OCI-M2 (cell line): ENCODE measurements around the gene GUCA1A.
"Not testable (repeated sequence)": the region's sequence is repeated elsewhere in the genome, so short reads cannot be mapped to it uniquely, and the experiment has no call there.

Experiments used
- DNase-seq: peaks from one replicate; lab custom pipeline; 2025; ENCODE audit not compliant: unreplicated experiment; lab: John Stamatoyannopoulos, UW

GUCA1A gene

GRCh38 chr6:42171813-42172581, 1.2 kb upstream of the GUCA1A start:
- DNase-seq: no peak

- no peak for DNase-seq
Measured at GRCh38 chr6:42175860-42176259, 2.7 kb downstream of the GUCA1A start.

GRCh38 chr6:42176981-42177380, 3.8 kb downstream of the GUCA1A start:
- DNase-seq: no peak

- DNase-seq: no peak
Measured at GRCh38 chr6:42177514-42178364, 4.6 kb downstream of the GUCA1A start.

- no peak for DNase-seq
Measured at GRCh38 chr6:42179261-42179944, 6.2 kb downstream of the GUCA1A start.

GRCh38 chr6:42179945-42180313, 6.8 kb downstream of the GUCA1A start:
- DNase-seq: no peak

GRCh38 chr6:42182101-42182500, 8.9 kb downstream of the GUCA1A start:
- DNase-seq: no peak

GRCh38 chr6:42184475-42184874, 11.3 kb downstream of the GUCA1A start:
- DNase-seq: no peak

GRCh38 chr6:42185597-42185996, 12.4 kb downstream of the GUCA1A start:
- no peak for DNase-seq

GRCh38 chr6:42188406-42188805, 15.2 kb downstream of the GUCA1A start:
- no peak for DNase-seq

- DNase-seq: no peak
Measured at GRCh38 chr6:42190554-42191183, 17.5 kb downstream of the GUCA1A start.

GRCh38 chr6:42192385-42192784, 19.2 kb downstream of the GUCA1A start:
- not testable (repeated sequence) for DNase-seq

- no peak for DNase-seq
Measured at GRCh38 chr6:42193491-42193894, 20.3 kb downstream of the GUCA1A start.

- DNase-seq: no peak
Measured at GRCh38 chr6:42194056-42194455, 20.9 kb downstream of the GUCA1A start.

GRCh38 chr6:42195415-42195814, 22.3 kb downstream of the GUCA1A start:
- no peak for DNase-seq

GRCh38 chr6:42197555-42198362, 24.6 kb downstream of the GUCA1A start:
- DNase-seq: no peak

GRCh38 chr6:42199106-42199981, 26.2 kb downstream of the GUCA1A start:
- DNase-seq: no peak

GRCh38 chr6:42200035-42200434, 26.9 kb downstream of the GUCA1A start:
- no peak for DNase-seq

GRCh38 chr6:42201382-42201781, 28.2 kb downstream of the GUCA1A start:
- no peak for DNase-seq
